ENCODE data around the gene SEMA3B.

The SEMA3B gene

DNA sequence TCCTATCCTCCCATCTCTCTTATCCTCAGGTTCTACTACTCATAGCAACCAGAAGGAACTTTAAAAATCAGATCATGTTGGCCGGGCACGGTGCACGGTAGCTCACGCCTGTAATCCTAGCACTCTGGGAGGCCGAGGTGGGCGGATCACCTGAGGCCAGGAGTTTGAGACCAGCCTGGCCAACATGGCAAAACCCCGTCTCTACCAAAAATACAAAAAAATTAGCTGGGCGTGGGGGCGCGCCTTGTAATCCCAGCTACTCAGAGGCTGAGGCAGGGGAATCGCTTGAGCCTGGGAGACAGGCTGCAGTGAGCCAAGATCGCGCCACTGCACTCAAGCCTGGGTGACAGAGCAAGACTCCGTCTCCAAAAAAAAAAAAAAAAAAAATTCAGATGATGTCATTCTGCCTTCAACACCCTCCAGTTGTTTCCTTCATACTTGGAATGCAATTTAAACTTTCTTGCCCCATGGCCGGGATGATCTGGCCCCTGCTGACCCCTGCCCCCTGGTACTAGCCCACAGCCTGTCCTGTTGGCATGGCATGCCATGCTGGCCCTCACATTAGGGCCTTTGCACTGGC, 40.7 kb upstream of the SEMA3B start (continued):
- peak; percentile 90 for TF ChIP-seq ATF2 (tag by site-specific recombination; IDR thresholded peaks at IDR 0.05; ENCODE audit: low read depth)
- peak; percentile 29; the same call in 1 of the 2 replicates for TF ChIP-seq ZNF600 (tag by site-specific recombination; IDR thresholded peaks at IDR 0.05)
- peak; percentile 58; the same call in 1 of the 2 replicates for TF ChIP-seq ZBTB21 (tag by site-specific recombination; IDR thresholded peaks at IDR 0.05)
- peak; percentile 66 for TF ChIP-seq ZBTB17 (tag by site-specific recombination; IDR thresholded peaks at IDR 0.05)
- TF ChIP-seq, protein P1, sequence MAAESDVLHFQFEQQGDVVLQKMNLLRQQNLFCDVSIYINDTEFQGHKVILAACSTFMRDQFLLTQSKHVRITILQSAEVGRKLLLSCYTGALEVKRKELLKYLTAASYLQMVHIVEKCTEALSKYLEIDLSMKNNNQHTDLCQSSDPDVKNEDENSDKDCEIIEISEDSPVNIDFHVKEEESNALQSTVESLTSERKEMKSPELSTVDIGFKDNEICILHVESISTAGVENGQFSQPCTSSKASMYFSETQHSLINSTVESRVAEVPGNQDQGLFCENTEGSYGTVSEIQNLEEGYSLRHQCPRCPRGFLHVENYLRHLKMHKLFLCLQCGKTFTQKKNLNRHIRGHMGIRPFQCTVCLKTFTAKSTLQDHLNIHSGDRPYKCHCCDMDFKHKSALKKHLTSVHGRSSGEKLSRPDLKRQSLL (tag by site-specific recombination; IDR thresholded peaks at IDR 0.05), result peak; percentile 57; the same call in 1 of the 2 replicates

DNA sequence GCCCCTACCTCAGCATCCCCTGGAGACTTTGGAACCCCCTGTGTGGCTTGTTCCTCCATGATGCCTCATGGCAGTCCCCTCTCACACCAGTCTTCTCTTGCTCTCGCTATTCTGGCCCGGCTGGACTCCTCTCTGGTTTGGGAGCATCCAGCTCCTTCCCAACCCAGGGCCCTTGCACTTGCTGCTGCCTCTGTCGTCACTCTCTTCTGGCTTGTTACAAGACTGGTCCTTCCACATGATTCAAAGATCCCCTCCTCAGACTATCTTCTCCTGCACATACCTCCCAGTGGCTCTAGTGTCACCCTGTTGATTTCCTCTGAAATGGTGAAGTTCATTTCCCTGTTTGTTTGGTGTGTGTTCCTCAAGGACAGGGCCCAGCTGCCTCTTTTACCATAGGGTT, 39.5 kb upstream of the SEMA3B start:
- TF ChIP-seq ZNF623 (tag by site-specific recombination; IDR thresholded peaks at IDR 0.05) (peak; percentile 63), TCF7L2 (IDR thresholded peaks at IDR 0.05; ENCODE audit: borderline replicate concordance, low read depth, low read length) (no peak)

GRCh38 chr3:50230104-50230793, 38.7 kb upstream of the SEMA3B start:
- H3K36me3 ChIP-seq (ENCODE audit: control insufficient read depth in 2 of 2, insufficient read depth in 1 of 2, low read length in 2 of 2), result no peaks in the 10 kb centered on the region
- TF ChIP-seq ZNF132 (tag by site-specific recombination; IDR thresholded peaks at IDR 0.05; ENCODE audit: borderline replicate concordance), result no peak
- TF ChIP-seq, protein P2, sequence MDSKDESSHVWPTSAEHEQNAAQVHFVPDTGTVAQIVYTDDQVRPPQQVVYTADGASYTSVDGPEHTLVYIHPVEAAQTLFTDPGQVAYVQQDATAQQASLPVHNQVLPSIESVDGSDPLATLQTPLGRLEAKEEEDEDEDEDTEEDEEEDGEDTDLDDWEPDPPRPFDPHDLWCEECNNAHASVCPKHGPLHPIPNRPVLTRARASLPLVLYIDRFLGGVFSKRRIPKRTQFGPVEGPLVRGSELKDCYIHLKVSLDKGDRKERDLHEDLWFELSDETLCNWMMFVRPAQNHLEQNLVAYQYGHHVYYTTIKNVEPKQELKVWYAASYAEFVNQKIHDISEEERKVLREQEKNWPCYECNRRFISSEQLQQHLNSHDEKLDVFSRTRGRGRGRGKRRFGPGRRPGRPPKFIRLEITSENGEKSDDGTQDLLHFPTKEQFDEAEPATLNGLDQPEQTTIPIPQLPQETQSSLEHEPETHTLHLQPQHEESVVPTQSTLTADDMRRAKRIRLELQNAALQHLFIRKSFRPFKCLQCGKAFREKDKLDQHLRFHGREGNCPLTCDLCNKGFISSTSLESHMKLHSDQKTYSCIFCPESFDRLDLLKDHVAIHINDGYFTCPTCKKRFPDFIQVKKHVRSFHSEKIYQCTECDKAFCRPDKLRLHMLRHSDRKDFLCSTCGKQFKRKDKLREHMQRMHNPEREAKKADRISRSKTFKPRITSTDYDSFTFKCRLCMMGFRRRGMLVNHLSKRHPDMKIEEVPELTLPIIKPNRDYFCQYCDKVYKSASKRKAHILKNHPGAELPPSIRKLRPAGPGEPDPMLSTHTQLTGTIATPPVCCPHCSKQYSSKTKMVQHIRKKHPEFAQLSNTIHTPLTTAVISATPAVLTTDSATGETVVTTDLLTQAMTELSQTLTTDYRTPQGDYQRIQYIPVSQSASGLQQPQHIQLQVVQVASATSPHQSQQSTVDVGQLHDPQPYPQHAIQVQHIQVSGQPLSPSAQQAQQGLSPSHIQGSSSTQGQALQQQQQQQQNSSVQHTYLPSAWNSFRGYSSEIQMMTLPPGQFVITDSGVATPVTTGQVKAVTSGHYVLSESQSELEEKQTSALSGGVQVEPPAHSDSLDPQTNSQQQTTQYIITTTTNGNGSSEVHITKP (tag by site-specific recombination; IDR thresholded peaks at IDR 0.05), result peak; percentile 63
- peak; percentile 58 for TF ChIP-seq ZIC2 (tag by site-specific recombination; IDR thresholded peaks at IDR 0.05)
- no peak overlapping the region for H3K27ac ChIP-seq (ENCODE audit: extremely low read depth, low read depth, low read length)
- H3K4me3 ChIP-seq (ENCODE audit: low read depth, low read length), result no peak overlapping the region
- ChIA-PET POLR2A (interaction anchor here (0.8 kb wide), 1 partner anchor 16 kb away, joined by 3 read pairs; no protein-coding TSS in a partner anchor), CTCF (interaction anchor here (0.9 to 6.2 kb wide), 7 partner anchors 8 to 95 kb away, joined by 4 to 56 read pairs (median 6); no protein-coding TSS in a partner anchor)
- no peaks in the 10 kb centered on the region for H3K9me3 ChIP-seq (ENCODE audit: control insufficient read depth, insufficient read depth, low read depth, low read length)
- H3K4me1 ChIP-seq (ENCODE audit: control insufficient read depth, insufficient read depth, low read length), result peaks cover 3% of the 10 kb centered on the region; the same call in 1 of the 2 replicates

More for the DNA sequence above, 39.5 kb upstream of the SEMA3B start:
- H3K4me3 ChIP-seq (ENCODE audit: low read depth, low read length), result no peak overlapping the region
- ChIA-PET CTCF (interaction anchor here (0.7 to 6.2 kb wide), 11 partner anchors 9 to 95 kb away, joined by 3 to 56 read pairs (median 4); no protein-coding TSS in a partner anchor), POLR2A (interaction anchor here (0.8 kb wide), 1 partner anchor 17 kb away, joined by 3 read pairs; no protein-coding TSS in a partner anchor)
- H3K36me3 ChIP-seq (ENCODE audit: control insufficient read depth in 2 of 2, insufficient read depth in 1 of 2, low read length in 2 of 2), result no peaks in the 10 kb centered on the region
- peaks cover 3% of the 10 kb centered on the region; the same call in 1 of the 2 replicates for H3K4me1 ChIP-seq (ENCODE audit: control insufficient read depth, insufficient read depth, low read length)
- H3K9me3 ChIP-seq (ENCODE audit: control insufficient read depth, insufficient read depth, low read depth, low read length), result no peaks in the 10 kb centered on the region
- no peak overlapping the region for H3K27ac ChIP-seq (ENCODE audit: extremely low read depth, low read depth, low read length)

GRCh38 chr3:50230794-50231125, 38.2 kb upstream of the SEMA3B start:
- Histone ChIP-seq H3K36me3 (ENCODE audit: control insufficient read depth in 2 of 2, insufficient read depth in 1 of 2, low read length in 2 of 2) (no peaks in the 10 kb centered on the region), H3K9me3 (ENCODE audit: control insufficient read depth, insufficient read depth, low read depth, low read length) (no peaks in the 10 kb centered on the region), H3K4me1 (ENCODE audit: control insufficient read depth, insufficient read depth, low read length) (peaks cover 3% of the 10 kb centered on the region; the same call in 1 of the 2 replicates), H3K4me3 (ENCODE audit: low read depth, low read length) (no peak overlapping the region), H3K27ac (ENCODE audit: extremely low read depth, low read depth, low read length) (no peak overlapping the region)
- TF ChIP-seq AEBP2 (tag by site-specific recombination; IDR thresholded peaks at IDR 0.05; ENCODE audit: borderline replicate concordance) (no peak), ZFP37 (tag by site-specific recombination; IDR thresholded peaks at IDR 0.05) (no peak), ZBTB11 (tag by site-specific recombination; conservative IDR thresholded peaks at IDR 0.05; ENCODE audit: low read depth) (no peak), GLIS1 (tag by site-specific recombination; IDR thresholded peaks at IDR 0.05) (no peak), ZNF174 (tag by site-specific recombination; IDR thresholded peaks at IDR 0.05) (no peak)
- ChIA-PET CTCF (interaction anchor here (1.3 to 6.2 kb wide), 3 partner anchors 9 to 36 kb away, joined by 6 to 56 read pairs (median 6); no protein-coding TSS in a partner anchor), POLR2A (interaction anchor here (0.6 kb wide), 1 partner anchor 60 kb away, joined by 7 read pairs; no protein-coding TSS in a partner anchor)
